Central memory CD4-positive, alpha-beta T cell (primary cell): ENCODE measurements around the gene FOLR1.
"Not testable (repeated sequence)": the region's sequence is repeated elsewhere in the genome, so short reads cannot be mapped to it uniquely, and the experiment has no call there.

ENCODE experiments used
- DNase-seq: peaks from one replicate; pipeline ENCODE4 v3.0.0; 2022
- total RNA-seq, 3 experiments: gene quantifications; one replicate each; lab custom pipeline; 2026; lab: John Stamatoyannopoulos, UW

The FOLR1 gene
- total RNA-seq, result 0 reads per million in 3 experiments

DNA sequence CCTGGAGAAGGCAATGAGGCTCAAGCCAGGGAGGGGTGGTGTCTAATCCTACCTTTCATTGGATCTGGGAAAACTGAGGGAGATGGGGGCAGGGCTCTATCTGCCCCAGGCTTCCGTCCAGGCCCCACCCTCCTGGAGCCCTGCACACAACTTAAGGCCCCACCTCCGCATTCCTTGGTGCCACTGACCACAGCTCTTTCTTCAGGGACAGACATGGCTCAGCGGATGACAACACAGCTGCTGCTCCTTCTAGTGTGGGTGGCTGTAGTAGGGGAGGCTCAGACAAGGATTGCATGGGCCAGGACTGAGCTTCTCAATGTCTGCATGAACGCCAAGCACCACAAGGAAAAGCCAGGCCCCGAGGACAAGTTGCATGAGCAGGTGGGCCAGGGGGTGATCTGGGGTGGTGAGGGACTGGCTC is at the start of gene FOLR1:
TSS of gene FOLR1 (plus strand) at position 180 of the 421 bp plus-strand sequence. CDS start at position 214, 34 bp downstream.
- DNase-seq, result no peak

DNA sequence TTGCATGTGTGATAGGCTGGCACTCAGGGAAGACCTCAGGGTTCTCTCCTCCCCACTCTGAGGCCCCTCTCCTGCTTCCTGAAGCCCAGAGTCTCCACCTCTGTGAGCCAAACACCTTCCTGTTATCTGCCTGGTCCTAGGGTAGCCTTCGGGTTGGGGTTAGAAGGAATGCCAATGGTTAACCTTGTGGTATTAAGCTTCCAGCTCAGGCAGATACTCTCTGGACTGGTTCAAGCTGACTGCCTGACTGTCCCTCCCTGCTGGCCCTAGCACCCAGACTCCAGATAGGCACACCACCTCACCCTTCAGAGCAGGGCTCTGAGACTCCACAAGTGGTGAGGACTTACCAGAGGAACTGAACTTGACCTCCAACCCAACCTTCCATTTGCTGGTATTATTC is 49.4 kb upstream of the FOLR1 start:
- not testable (repeated sequence) for DNase-seq

DNA sequence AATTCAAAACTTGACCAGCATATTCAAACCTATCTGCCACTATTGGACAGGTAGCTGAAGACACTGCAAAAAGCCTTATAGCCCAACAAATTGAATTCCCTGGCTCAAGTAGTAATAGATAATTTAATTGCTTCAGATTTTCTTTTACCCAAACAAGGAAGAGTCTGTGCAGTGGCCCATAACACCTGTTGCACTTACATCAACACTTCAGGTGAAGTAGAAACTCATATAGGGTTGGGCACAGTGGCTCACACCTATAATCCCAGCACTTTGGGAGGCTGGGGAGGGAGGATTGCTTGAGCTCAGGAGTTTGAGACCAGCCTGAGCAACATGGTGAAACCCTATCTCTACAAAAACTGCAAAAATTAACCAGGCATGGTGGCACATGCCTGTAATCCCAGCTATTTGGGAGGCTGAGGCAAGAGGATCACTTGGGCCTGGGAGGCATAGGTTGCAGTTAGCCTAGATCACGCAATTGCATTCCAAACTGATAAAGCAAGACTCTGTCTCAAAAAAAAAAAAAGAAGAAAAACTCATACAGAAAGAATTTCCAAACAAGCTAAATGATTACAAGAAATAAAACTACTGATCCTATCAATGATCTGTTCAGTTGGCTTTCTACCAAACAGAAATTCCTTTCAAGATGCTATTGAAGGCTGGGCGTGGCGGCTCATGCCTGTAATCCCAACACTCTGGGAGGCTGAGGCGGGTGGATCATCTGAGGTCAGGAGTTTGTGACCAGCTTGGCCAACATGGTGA is 47.0 kb upstream of the FOLR1 start:
- DNase-seq, result no peak

DNA sequence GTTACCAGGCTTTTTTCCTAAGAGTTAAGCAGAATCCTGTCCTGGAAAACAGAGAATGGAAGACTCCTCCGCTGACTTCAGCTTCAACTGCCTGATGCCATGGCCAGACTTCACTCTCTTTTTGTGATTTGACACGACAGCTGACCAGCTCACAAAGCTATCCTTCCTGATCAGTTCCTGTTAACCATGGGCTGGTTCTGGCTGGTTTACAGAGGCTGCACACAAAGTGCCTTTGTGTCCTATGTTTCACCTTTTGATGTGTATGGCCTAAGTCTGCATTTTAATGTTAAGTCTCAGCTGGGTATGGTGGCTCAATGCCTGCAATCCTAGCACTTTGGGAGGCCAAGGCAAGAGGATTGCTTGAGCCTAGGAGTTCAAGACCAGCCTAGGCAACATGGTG is 45.3 kb upstream of the FOLR1 start:
- DNase-seq, result no peak

DNA sequence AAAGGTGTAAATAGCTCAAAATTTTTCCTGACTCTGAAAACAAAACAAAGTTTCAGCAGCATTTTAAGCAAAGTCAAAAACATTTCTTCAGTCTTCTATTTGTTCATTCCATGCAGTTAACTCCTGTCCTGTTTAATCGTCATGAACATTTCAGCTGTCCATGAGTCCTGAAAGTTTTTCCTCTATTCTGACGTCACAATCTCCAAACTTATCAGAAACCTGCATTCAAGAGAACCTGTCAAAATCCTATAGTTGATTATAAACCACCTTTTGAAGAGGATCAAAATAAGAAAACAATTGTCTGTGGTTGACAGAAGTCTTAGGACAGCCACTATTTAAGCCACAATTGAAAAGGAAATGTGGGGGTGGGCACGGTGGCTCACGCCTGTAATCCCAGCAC is 41.1 kb upstream of the FOLR1 start:
- DNase-seq, result no peak

DNA sequence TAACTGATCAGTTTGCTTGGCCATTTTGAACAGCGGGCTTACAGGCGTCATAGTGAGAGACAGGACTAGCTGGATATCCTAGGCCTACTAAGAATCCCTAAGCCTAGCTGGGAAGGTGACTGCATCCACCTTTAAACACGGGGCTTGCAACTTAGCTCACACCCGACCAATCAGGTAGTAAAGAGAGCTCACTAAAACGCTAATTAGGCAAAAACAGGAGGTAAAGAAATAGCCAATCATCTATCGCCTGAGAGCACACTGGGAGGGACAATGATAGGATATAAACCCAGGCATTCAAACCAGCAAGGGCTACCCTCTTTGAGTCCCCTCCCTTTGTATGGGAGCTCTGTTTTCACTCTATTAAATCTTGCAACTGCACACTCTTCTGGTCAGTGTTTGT is 38.1 kb upstream of the FOLR1 start:
- DNase-seq, result not testable (repeated sequence)

DNA sequence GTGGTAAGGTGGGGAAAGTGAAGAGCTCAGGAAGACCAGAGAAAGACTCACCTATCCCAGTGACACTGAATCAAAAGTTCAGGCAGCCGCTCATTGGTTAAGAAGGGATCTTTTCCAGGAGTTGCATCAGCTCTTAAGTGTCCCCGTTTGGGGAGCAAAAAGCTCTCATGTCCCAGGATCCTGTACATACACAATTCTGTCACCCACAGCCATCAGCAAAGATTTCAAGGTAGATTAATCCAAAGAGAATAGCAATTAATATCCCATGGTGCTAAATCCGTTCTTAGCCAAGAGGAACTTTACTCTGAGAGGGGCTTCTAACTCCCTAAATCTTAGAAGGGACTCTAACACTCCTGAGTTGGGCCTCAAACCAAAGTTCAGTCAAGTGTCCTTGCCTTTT is 37.1 kb upstream of the FOLR1 start:
- DNase-seq, result no peak

DNA sequence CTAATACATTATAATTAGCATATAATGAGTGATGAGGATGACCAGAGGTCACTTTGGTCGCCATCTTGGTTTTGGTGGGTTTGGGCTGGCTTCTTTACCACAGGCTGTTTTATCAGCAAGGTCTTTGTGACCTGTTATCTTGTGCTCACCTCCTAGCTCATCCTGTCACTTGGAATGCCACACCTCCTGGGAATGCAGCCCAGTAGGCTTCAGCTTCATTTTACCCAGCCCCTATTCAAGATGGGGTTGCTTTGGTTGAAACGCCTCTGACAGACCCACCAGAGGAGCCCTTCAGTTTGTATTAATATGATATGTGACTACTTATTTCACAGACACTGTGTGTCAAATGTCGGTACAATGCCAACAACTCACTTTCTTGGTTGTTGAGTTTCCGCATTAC is 36.2 kb upstream of the FOLR1 start:
- no peak for DNase-seq

DNA sequence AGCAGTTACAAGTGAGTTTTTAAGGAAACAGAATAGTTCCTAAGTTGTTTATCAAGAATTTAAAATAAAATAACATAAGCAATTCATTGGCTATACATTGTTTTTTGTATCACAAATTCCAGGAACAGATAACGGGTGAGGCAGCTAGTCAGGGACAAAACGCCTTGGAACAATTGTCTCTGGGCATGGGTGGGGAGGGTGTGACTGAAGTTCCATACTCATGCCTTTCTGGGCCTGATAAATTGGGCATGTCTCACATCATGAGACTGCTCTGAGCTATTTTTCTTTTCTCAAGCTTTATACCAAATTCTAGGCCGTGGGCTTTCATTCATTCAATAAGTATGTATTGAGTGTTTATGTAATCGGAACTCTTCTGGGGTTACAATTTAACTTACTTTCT is 34.8 kb upstream of the FOLR1 start:
- DNase-seq, result no peak

DNA sequence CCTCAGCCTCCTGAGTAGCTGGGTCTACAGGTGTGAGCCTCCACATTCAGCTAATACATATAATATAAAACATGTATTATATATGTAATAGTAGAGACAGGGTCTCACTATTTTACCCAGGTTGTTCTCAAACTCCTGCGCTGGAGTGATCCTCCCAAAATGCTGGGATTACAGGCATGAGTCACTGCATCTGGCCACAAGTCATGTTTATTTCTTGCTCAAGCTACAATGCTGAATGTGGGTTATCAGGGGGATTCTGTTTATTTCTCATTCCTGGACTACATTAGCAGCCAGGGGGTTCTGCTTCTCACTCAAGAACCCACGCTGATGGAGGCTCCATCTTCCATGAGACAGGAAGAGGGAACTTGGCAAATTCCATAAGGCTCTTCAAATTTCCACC is 31.6 kb upstream of the FOLR1 start:
- DNase-seq, result no peak

DNA sequence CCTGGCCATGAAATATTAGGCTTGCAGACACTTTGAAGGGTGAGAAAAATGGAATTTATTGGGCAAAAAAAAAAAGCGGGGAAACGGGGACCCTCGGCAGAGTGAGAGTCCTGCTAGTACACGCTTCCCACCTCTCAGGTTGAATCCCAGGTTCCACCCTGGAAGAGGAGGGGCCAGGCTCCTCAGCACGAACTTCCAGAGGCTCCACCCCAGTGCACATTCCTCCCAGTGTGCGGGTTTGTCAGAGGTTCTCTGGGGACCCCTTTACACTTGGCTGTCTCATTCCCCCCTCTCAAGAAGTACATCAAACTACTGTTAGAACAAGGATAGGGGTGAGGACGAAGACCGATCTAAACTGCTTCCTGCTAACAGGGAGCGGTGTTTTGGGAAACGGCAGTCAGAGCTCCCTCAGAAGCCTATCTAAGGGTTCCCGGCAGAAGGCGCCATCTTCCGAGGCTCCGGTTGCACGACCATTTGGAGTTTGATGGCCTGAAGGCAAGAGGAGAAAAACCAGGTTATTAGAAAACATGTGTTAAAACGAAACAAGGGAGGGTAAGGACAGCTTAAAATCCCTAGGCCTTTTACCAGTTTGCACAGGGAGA is 28.9 kb upstream of the FOLR1 start:
- DNase-seq, result no peak

DNA sequence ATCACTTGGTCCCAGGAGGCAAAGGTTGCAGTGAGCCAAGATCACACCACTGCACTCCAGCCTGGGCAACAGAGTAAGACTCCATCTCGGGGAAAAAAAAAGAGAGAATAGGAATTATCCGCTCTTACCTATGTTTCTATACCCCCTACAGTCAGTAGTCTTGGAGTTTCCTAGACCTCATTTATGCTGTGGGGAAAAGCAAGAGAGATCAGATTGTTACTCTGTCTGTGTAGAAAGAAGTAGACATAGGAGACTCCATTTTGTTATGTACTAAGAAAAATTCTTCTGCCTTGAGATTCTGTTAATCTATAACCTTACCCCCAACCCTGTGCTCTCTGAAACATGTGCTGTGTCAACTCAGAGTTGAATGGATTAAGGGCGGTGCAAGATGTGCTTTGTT is 27.8 kb upstream of the FOLR1 start:
- not testable (repeated sequence) for DNase-seq

DNA sequence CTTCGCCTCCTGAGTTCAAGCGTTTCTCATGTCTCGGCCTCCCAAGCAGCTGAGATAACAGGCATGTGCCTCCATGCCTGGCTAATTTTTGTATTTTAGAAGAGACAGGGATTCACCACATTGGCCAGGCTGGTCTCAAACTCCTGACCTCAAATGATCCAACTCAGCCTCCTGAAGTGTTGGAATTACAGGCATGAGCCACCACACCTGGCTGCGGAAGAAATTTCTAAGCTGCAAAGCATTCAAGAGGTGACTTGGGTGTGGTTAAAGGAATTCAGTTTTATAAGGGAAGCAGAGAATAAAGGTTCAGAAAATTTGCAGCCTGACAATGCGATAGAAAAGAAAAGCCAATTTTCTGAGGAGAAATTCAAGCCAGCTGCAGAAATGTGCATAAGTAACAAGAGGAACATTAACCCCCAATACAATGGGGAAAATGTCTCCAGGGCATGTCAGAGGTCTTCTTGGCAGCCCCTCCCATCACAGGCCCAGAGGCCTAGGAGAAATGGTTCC is 22.8 kb upstream of the FOLR1 start:
- DNase-seq, result not testable (repeated sequence)

DNA sequence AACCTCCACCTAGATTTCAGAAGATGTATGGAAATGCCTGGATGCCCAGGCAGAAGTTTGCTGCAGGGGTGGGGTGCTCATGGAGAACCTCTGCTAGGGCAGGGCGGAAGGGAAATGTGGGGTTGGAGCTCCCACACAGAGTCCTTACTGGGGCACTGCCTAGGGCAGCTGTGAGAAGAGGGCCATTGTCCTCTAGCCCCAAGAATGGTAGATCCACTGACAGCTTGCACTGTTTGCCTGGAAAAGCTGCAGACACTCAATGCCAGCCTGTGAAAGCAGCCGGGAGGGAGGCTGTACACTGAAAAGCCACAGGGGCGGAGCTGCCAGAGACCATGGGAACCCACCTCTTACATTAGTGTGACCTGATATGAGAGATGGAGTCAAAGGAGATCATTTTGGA is 22.2 kb upstream of the FOLR1 start:
- not testable (repeated sequence) for DNase-seq

DNA sequence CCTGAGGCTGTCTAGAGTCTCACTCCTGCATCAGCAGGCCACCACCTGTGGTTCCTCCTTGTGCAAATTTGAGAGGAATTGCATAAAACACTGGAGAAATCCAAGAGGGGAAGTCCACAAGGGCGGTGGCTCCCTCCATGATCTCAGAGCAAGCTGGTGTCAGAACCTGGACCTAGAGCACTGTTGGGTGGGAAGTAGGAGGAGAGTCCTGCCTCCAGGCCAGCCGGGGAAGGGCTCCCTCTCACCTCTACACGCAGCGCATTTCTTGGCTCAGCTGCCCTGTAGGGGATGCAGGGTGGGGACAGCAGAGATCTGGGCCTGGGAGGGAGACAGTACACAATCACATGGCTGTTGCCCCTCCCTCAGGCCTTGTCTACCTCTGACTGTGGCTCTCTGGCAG is 19.9 kb upstream of the FOLR1 start:
- DNase-seq, result not testable (repeated sequence)

DNA sequence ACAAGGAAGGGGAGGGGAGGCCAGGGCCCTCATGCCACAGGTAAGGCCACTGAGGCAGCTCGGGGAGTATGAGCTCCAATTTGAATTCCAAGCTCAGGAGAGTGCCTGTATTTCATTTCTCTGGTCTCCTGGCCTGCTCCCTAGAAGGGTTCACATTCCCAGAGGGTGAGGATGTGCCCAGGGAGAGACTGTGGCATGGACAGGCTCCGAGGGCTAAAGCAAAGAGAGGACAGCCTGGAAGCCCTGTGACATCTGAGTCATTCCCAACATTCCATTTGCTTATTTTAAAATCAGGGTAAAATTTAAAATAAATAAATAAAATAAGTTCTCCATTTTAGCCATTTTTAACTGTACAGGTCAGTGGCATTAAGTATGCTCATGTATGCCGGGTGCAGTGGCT is 18.6 kb upstream of the FOLR1 start:
- no peak for DNase-seq

DNA sequence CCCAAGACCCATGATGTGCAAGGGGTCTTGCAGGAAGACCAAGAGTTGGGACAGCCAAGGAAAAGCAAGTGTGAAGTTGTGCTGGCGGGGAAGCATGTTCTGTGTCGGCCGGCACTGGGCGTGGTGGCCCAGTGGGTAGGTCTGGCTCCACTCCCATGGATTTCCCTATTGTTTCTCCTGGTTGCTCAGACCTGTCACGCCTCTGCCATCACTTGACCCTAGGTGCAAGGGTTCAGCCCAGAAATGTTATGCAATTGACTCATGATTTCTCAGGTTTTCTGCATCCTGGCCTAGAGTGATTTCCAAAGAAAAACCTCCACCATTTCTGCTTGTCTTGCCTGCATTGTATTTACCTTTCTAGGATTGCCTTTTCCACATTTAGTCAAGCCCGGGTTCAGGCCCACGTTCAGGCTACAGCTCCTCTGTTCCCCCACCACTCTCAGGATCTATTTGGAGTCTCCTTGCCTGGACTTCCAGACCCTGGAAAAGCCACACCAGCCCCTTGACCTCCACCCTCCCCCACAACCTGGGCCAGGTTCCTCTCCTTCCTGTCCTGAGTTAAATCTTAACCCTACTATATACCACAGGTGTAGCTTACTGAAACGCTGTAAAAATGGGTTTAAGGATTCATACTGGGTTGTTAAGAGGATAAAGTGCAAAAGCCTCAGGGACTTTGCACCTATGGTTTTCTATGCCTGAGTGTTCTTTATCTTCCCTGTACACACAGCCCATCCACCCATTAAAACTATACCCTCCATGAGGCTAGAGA is 17.5 kb upstream of the FOLR1 start:
- DNase-seq, result no peak

DNA sequence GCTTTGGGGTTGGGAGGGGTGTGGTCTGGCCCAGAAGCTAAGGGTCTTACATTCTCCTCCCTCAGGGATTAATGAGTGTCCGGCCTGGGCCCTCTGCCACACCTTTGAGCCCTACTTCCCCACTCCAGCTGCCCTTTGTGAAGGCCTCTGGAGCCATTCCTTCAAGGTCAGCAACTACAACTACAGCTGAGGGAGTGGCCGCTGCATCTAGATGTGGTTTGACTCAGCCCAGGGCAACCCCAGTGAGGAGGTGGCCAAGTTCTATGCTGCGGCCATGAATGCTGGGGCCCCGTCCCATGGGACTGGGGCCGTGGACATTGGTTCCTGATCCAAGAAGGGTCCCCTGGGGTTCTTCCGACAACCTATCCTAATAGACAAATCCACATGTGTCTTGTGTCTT is 14.3 kb upstream of the FOLR1 start:
- no peak for DNase-seq

DNA sequence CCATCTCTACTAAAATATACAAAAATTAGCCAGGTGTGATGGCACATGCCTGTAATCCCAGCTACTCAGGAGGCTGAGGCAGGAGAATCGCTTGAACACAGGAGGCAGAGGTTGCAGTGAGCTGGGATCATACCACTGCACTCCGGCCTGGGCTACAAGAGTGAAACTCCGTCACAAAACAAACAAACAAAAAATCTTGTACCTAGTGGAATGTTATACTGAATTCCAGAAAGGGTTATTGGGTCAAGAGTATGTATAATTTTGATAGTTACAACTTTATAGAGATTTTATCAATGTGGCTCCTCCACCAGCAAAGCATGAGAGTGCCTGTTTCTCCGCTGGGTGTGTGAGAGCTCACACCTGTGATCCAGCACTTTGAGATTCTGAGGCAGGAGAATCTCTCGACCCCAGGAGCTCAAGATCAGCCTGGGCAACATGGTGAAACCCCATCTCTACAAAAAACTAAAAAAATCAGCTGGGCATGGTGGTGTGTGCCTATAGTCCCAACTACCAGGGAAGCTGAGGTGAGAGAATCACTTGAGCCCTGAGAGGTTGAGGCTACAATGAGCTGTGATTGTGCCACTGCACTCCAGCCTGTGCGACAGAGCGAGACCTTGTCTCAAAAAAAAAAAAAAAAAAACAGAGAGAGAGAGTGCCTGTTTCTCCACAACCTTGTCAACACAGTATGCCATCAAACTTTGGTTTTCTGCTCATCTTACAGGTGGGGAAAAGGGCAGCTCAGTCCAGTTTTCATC is 12.7 kb upstream of the FOLR1 start:
- DNase-seq, result no peak

DNA sequence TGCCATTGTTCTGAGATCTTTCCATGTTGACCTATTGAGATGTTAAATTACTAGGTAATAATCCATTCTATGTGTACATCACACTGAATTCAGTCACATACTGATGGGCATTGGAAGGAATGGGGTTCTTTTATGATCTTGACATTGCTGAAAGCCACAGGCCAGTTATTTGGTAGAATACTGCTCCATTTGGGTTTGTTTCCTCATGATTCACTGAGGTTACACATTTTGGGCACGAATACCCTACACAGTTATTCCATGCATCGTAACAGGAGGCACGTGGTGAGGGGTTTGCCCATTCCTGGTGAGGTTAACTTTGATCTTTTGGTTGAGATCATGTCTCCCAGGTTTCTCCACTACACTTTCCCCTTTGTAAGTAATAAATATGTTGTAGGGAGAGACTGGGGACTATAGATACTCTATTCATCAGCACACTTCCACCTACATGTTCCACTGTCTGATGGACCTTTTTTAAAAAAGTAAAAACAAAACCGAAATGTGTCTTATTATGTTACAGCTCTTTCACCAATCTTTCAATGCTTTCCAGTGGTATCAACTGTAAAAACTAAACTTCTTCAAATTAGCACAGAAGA is 12.0 kb upstream of the FOLR1 start:
- DNase-seq, result no peak

DNA sequence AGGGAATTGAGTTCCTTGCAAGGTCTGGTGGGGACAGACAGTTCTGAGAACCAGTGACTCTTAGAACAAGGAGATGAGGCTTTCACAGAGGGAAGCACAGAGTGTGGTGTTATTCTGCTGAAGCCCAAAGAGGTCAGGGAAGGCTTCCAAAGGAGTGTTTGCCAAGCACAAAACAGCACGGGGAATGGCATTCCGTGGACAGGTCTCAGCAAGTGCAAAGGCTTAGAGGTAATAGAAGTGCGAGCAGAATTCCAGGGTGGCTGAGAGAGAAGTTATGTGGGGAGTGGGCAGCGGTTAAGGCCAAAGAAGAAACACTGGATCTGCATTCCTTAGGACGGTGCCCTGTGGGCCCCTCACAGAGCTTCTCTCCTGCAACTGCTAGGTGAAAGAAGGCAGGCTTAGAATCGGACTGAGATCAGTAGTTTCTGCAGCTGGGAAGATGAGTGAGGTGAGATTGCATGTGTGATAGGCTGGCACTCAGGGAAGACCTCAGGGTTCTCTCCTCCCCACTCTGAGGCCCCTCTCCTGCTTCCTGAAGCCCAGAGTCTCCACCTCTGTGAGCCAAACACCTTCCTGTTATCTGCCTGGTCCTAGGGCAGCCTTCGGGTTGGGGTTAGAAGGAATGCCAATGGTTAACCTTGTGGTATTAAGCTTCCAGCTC is 10.9 kb upstream of the FOLR1 start:
- not testable (repeated sequence) for DNase-seq

DNA sequence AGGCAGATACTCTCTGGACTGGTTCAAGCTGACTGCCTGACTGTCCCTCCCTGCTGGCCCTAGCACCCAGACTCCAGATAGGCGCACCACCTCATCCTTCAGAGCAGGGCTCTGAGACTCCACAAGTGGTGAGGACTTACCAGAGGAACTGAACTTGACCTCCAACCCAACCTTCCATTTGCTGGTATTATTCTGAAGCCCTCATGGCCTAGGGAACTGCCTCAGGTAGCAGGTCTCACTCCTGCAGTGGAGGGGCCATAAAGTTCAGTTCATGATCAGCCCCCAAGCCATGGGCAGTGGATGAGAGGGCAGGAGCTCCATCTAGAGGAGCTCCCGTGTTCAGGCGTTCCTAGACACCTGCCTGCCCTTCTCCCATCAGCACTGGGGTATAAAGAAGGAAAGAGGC is 10.4 kb upstream of the FOLR1 start:
- DNase-seq, result not testable (repeated sequence)
